Testis (tissue), 3 donors: ENCODE data around the gene SIPA1. TPM values are rescaled to one million over a fixed set of nuclear protein-coding genes. Genes with fewer than 3 reads are reported as not detected.

ENCODE experiments used
- DNase-seq: peaks from one replicate; pipeline ENCODE4 v3.0.0-alpha.2; 2019
- H3K27ac ChIP-seq, 2 donors: fragments of 200-600 bp; sonication (generic); one replicate each; pipeline ENCODE4 v1.5.1; 2019
- H3K27me3 ChIP-seq: fragments of 200-600 bp; sonication (generic); one replicate; pipeline ENCODE4 v1.5.1; 2019
- H3K36me3 ChIP-seq: fragments of 200-600 bp; sonication (generic); one replicate; pipeline ENCODE4 v1.5.1; 2017; ENCODE audit warnings: low read depth; ENCODE audit errors: missing control alignments
- H3K4me1 ChIP-seq: fragments of 200-600 bp; sonication (generic); one replicate; pipeline ENCODE4 v1.5.1; 2019
- H3K4me3 ChIP-seq, 2 donors: fragments of 200-600 bp; sonication (generic); one replicate each; pipeline ENCODE4 v1.5.1; 2017 to 2019
- H3K9me3 ChIP-seq: fragments of 200-600 bp; sonication (generic); one replicate; pipeline ENCODE4 v1.5.1; 2017
- POLR2A ChIP-seq: fragments of 450-650 bp; IDR thresholded peaks from one replicate; pipeline ENCODE4 v1.6.1; 2017; ENCODE audit warnings: antibody characterized with exemption, mild to moderate bottlenecking, moderate library complexity
- WGBS, 2 donors: methylation state at CpG; one replicate each; pipeline ENCODE4 v1.1.5; 2018; 5-methylcytosine and 5-hydroxymethylcytosine counted together
- intact Hi-C: fragments of 100-400 bp; cut with DNase I; formaldehyde crosslinking; loops from one replicate; pipeline ENCODE4 v1.15.1; 2023; ENCODE audit warnings: low total_unique reads
- polyA plus RNA-seq: library from polyadenylated mRNA; stranded (reverse); fragments of 350-450 nt; fragmentation: Illumina TruSeq; extraction: RNeasy Lipid Tissue Mini Kit (QIAGEN cat#74804); gene quantifications from one replicate; pipeline ENCODE4 v1.2.3, GENCODE V29; 2014; ENCODE audit warnings: low read depth, low replicate concordance; ENCODE audit not compliant: insufficient read depth
- total RNA-seq, 2 donors: library from RNA; depleted of rRNA; stranded (reverse); fragments of >200 nt; gene quantifications; one replicate each; pipeline ENCODE4 v1.2.3, GENCODE V29; 2016
- TF ChIP-seq, protein P1 (sequence below), 3 experiments: fragments of 450-650 bp in 2 of 3; fragments of 200-600 bp in 1 of 3; sonication (generic) in 1 of 3; IDR thresholded peaks; one replicate each; pipeline ENCODE4 v1.5.1; 2016 to 2019; ENCODE audit warnings: antibody characterized with exemption in 3 of 3, mild to moderate bottlenecking in 2 of 3, moderate library complexity in 1 of 3

The SIPA1 gene
- total and polyA plus RNA-seq, 3 donors from 2014 or later, result 15.2 to 29.0 (median 23.5) TPM

GRCh38 chr11:65623177-65623576 lies 14.7 kb upstream of the SIPA1 start:
- TF ChIP-seq, protein P1, sequence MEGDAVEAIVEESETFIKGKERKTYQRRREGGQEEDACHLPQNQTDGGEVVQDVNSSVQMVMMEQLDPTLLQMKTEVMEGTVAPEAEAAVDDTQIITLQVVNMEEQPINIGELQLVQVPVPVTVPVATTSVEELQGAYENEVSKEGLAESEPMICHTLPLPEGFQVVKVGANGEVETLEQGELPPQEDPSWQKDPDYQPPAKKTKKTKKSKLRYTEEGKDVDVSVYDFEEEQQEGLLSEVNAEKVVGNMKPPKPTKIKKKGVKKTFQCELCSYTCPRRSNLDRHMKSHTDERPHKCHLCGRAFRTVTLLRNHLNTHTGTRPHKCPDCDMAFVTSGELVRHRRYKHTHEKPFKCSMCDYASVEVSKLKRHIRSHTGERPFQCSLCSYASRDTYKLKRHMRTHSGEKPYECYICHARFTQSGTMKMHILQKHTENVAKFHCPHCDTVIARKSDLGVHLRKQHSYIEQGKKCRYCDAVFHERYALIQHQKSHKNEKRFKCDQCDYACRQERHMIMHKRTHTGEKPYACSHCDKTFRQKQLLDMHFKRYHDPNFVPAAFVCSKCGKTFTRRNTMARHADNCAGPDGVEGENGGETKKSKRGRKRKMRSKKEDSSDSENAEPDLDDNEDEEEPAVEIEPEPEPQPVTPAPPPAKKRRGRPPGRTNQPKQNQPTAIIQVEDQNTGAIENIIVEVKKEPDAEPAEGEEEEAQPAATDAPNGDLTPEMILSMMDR (IDR thresholded peaks at IDR 0.05), result no peak
- no peak for DNase-seq
- no peak overlapping the region for H3K4me3 ChIP-seq
- intact Hi-C loops, result no loop called here
- H3K4me1 ChIP-seq, result no peaks in the 10 kb centered on the region
- WGBS, 2 donors, result 84 to 89% methylated on average over 8 to 14 of the region's 14 CpGs
- no peaks in the 10 kb centered on the region for H3K9me3 ChIP-seq
- H3K27ac ChIP-seq, result no peak overlapping the region
- no peaks in the 10 kb centered on the region for H3K36me3 ChIP-seq
- H3K27me3 ChIP-seq, result no peaks in the 10 kb centered on the region

DNA sequence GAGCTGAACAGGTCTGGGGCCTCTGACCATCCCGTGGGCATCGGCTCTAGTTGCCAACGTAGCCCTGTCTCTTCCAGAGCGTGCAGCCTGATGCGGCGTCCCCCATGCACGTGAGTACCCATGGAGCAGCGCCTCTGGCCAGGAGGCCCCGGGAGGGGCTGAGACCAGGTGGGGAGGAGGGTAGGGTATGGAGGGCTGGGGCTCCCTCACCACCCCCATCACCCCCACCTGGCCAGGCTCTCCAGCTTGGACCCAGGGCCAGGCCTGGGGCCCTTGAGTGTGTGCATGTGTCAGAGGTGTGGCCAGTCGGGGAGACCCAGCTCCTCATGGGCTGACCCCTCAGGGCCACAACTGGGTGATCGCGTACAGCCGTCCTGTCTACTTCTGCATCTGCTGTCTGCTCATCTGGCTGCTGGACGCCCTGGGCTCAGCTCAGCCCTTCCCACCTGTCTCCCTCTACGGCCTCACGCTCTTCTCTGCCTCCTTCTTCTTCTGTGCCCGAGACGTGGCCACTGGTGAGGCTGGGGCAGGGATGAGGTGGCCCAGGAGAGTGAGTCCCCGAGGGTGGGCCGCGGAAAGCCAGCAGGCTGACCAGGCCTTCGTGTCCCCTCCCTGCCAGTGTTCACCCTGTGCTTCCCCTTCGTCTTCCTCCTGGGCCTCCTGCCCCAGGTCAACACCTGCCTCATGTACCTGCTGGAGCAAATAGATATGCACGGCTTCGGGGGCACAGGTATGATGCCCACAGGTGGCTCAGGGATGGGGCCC lies 13.9 kb upstream of the SIPA1 start:
- Histone ChIP-seq H3K9me3 (no peaks in the 10 kb centered on the region), H3K4me1 (no peaks in the 10 kb centered on the region), H3K36me3 (no peaks in the 10 kb centered on the region), H3K27me3 (no peaks in the 10 kb centered on the region), H3K27ac (no peak overlapping the region), H3K4me3 (no peak overlapping the region)
- whole genome bisulfite sequencing, 2 donors, result 88 to 94% methylated on average over 15 to 25 of the region's 25 CpGs
- no peak for DNase-seq
- intact Hi-C loops, result no loop called here
- no peak for TF ChIP-seq POLR2A
- TF ChIP-seq, protein P1 (IDR thresholded peaks at IDR 0.05), result no peak

DNA sequence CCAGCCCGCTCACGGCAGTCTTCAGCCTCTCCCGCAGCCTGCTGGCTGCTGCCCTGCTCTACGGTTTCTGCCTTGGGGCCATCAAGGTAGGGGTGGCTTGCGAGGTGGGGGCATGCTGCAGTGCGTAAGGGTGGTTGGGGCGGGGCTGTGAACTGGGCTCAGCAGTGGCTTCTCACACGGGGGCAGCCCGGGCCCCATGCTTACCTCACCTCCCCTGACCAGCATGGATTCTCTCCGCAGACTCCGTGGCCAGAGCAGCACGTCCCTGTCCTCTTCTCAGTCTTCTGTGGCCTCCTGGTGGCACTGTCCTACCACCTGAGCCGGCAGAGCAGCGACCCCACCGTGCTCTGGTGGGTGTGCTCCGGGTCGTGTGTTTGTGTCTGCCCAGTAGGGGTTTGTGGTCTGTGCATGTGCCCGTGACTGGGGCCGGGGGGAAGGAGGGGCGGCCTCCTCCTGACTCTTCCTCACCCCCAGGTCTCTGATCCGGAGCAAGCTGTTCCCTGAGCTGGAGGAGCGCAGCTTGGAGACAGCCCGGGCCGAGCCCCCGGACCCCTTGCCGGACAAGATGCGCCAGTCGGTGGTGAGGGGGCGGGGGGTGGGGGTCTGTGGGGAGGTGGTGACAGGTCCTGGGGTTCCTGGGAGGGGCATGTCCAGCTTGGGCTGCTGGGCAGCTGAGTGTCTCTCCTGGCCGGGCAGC lies 12.8 kb upstream of the SIPA1 start:
- H3K36me3 ChIP-seq, result no peaks in the 10 kb centered on the region

GRCh38 chr11:65625628-65626342 lies 12.1 kb upstream of the SIPA1 start:
- Histone ChIP-seq H3K27ac (no peak overlapping the region), H3K4me1 (peaks cover 15% of the 10 kb centered on the region), H3K9me3 (no peaks in the 10 kb centered on the region), H3K4me3 (no peak overlapping the region), H3K27me3 (no peaks in the 10 kb centered on the region), H3K36me3 (no peaks in the 10 kb centered on the region)
- TF ChIP-seq, protein P1 (IDR thresholded peaks at IDR 0.05), result peak; percentile 40 to 64 (median 56)
- no peak for TF ChIP-seq POLR2A
- intact Hi-C loops, result no loop called here
- WGBS, 2 donors, result 58 to 71% methylated on average over 29 to 30 of the region's 30 CpGs
- DNase-seq, result peak; percentile 78

More for the DNA sequence above, 12.8 kb upstream of the SIPA1 start:
- Histone ChIP-seq H3K27me3 (no peaks in the 10 kb centered on the region), H3K4me3 (no peak overlapping the region), H3K27ac (no peak overlapping the region), H3K4me1 (peaks cover 8% of the 10 kb centered on the region), H3K9me3 (no peaks in the 10 kb centered on the region)
- 88 to 89% methylated on average over 3 to 30 of the region's 30 CpGs for WGBS, 2 donors
- TF ChIP-seq POLR2A, result no peak
- TF ChIP-seq, protein P1 (IDR thresholded peaks at IDR 0.05), result no peak
- DNase-seq, result no peak
- intact Hi-C loops, result no loop called here
